ENCODE results near the gene SND1.

SND1 gene

GRCh38 chr7:127736511-127736910 lies 84.5 kb downstream of the SND1 start:
- TF ChIP-seq, protein P1, sequence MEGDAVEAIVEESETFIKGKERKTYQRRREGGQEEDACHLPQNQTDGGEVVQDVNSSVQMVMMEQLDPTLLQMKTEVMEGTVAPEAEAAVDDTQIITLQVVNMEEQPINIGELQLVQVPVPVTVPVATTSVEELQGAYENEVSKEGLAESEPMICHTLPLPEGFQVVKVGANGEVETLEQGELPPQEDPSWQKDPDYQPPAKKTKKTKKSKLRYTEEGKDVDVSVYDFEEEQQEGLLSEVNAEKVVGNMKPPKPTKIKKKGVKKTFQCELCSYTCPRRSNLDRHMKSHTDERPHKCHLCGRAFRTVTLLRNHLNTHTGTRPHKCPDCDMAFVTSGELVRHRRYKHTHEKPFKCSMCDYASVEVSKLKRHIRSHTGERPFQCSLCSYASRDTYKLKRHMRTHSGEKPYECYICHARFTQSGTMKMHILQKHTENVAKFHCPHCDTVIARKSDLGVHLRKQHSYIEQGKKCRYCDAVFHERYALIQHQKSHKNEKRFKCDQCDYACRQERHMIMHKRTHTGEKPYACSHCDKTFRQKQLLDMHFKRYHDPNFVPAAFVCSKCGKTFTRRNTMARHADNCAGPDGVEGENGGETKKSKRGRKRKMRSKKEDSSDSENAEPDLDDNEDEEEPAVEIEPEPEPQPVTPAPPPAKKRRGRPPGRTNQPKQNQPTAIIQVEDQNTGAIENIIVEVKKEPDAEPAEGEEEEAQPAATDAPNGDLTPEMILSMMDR (IDR thresholded peaks at IDR 0.05): no peak

DNA sequence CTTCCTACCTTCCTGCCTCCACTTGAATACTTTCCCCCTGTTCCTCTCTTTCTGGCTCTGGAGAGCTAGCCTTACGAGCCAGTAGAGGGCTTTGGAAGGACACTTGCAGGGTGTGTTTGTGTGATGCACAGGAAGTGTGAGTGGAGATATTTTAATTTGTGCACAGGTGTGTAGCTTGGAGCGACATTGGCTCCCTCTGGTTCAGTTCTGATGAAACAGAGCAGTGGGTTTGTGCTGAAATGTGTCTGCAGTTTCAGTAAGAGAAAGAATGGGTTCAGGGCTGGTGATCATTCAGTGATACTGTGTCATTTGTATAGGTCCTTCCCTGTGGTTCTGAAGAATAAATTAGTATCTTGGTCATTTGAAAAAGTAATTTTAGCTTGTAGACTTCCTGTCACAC lies 86.9 kb downstream of the SND1 start:
- TF ChIP-seq, protein P1 (IDR thresholded peaks at IDR 0.05): no peak

GRCh38 chr7:127741764-127742375 lies 89.9 kb downstream of the SND1 start:
- TF ChIP-seq, protein P1 (IDR thresholded peaks at IDR 0.05): no peak

GRCh38 chr7:127745445-127745844 lies 93.5 kb downstream of the SND1 start:
- TF ChIP-seq, protein P1 (IDR thresholded peaks at IDR 0.05): no peak

GRCh38 chr7:127751062-127751461 lies 99.1 kb downstream of the SND1 start:
- TF ChIP-seq, protein P1 (IDR thresholded peaks at IDR 0.05): no peak

GRCh38 chr7:127751490-127752448 lies 99.8 kb downstream of the SND1 start:
- TF ChIP-seq, protein P1 (IDR thresholded peaks at IDR 0.05): no peak

DNA sequence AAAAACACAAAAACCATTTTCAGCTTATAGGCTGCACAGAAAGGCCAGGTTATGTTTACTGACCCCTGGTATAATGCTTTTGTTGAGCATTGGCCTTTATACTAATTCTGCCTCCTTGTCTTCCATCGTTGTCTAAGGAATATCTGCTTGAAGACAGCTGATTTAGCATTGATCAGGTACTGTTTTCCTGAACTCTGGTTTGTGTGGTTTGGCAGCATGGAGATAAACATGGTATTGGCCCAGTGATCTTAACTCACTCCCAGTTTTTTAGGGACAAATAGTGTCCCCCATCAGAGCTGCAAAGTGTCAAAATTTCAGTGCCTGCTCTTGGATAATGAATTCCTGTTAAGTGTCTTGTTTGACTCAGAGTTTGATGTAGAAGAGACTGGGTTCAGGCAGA lies 100.8 kb downstream of the SND1 start:
- TF ChIP-seq, protein P1 (IDR thresholded peaks at IDR 0.05): no peak

Measured in LNCAP (cell line).